Measurements from ENCODE around the gene CEP120.

Gene CEP120

GRCh38 chr5:123397538-123397937, 25.7 kb downstream of the CEP120 start:
- Histone ChIP-seq H3K4me2 (ENCODE audit: low read length, poor library complexity, severe bottlenecking) (no peak overlapping the region), H4K91ac (ENCODE audit: low read length) (no peak overlapping the region), H4K8ac (ENCODE audit: low read length) (no peak overlapping the region), H3K4me3 (ENCODE audit: insufficient read depth in 1 of 2, low read depth in 1 of 2, low read length in 2 of 2) (no peak overlapping the region), H3K9me3 (ENCODE audit: control insufficient read depth, low read length) (no peaks in the 10 kb centered on the region), H2AFZ (ENCODE audit: low read depth, low read length) (no peak overlapping the region), H2AK5ac (ENCODE audit: low read length, severe bottlenecking) (no peak overlapping the region), H3K14ac (ENCODE audit: low read length in 2 of 2) (no peak overlapping the region), H3K36me3 (ENCODE audit: control insufficient read depth in 1 of 2, insufficient read depth in 2 of 2, low read depth in 1 of 2, low read length in 2 of 2) (peaks cover 20 to 67% of the 10 kb centered on the region in 2 experiments), H2BK120ac (ENCODE audit: low read depth, low read length) (no peak overlapping the region), H3K4ac (ENCODE audit: low read depth in 1 of 2, low read length in 2 of 2) (no peak overlapping the region), H3K79me1 (replicated peaks; ENCODE audit: low read length, poor library complexity, severe bottlenecking) (peaks cover 3% of the 10 kb centered on the region), H3K9ac (ENCODE audit: low read length) (no peak overlapping the region), H3K23ac (ENCODE audit: low read length in 2 of 2) (no peak overlapping the region), H3K4me1 (ENCODE audit: control insufficient read depth, insufficient read depth, low read depth, low read length) (no peaks in the 10 kb centered on the region), H2BK12ac (ENCODE audit: low read length in 2 of 2) (no peak overlapping the region), H2BK15ac (ENCODE audit: low read depth, poor library complexity, severe bottlenecking) (no peak overlapping the region), H3K27ac (ENCODE audit: low read length, poor library complexity, severe bottlenecking) (no peak overlapping the region), H3K27me3 (ENCODE audit: control insufficient read depth in 1 of 2, insufficient read depth in 1 of 2, low read length in 2 of 2) (no peaks in the 10 kb centered on the region), H2BK5ac (ENCODE audit: low read depth, low read length, poor library complexity, severe bottlenecking) (no peak overlapping the region), H3K18ac (ENCODE audit: low read depth in 1 of 2, low read length in 2 of 2) (no peak overlapping the region)
- 98% methylated on average over 3 of the region's 3 CpGs for WGBS
- no peak for DNase-seq

GRCh38 chr5:123391009-123391408, 32.2 kb downstream of the CEP120 start:
- no peak overlapping the region for H3K4me2 ChIP-seq (ENCODE audit: low read length, poor library complexity, severe bottlenecking)
- WGBS = 100% methylated on average over 1 of the region's 1 CpG
- no peak overlapping the region for H3K23ac ChIP-seq (ENCODE audit: low read length in 2 of 2)
- no peak overlapping the region for H2BK12ac ChIP-seq (ENCODE audit: low read length in 2 of 2)
- H3K36me3 ChIP-seq (ENCODE audit: control insufficient read depth in 1 of 2, insufficient read depth in 2 of 2, low read depth in 1 of 2, low read length in 2 of 2) = peaks cover 3 to 76% of the 10 kb centered on the region in 2 experiments
- H3K79me1 ChIP-seq (replicated peaks; ENCODE audit: low read length, poor library complexity, severe bottlenecking) = no peaks in the 10 kb centered on the region
- H3K27me3 ChIP-seq (ENCODE audit: control insufficient read depth in 1 of 2, insufficient read depth in 1 of 2, low read length in 2 of 2) = no peaks in the 10 kb centered on the region
- H3K18ac ChIP-seq (ENCODE audit: low read depth in 1 of 2, low read length in 2 of 2) = no peak overlapping the region
- DNase-seq = no peak
- no peak overlapping the region for H4K8ac ChIP-seq (ENCODE audit: low read length)
- no peak overlapping the region for H3K4me3 ChIP-seq (ENCODE audit: insufficient read depth in 1 of 2, low read depth in 1 of 2, low read length in 2 of 2)
- no peak overlapping the region for H2BK15ac ChIP-seq (ENCODE audit: low read depth, poor library complexity, severe bottlenecking)
- H3K4me1 ChIP-seq (ENCODE audit: control insufficient read depth, insufficient read depth, low read depth, low read length) = no peaks in the 10 kb centered on the region
- H2AFZ ChIP-seq (ENCODE audit: low read depth, low read length) = no peak overlapping the region
- H2AK5ac ChIP-seq (ENCODE audit: low read length, severe bottlenecking) = no peak overlapping the region
- H3K14ac ChIP-seq (ENCODE audit: low read length in 2 of 2) = no peak overlapping the region
- H3K27ac ChIP-seq (ENCODE audit: low read length, poor library complexity, severe bottlenecking) = no peak overlapping the region
- H3K9me3 ChIP-seq (ENCODE audit: control insufficient read depth, low read length) = no peaks in the 10 kb centered on the region
- no peak overlapping the region for H2BK5ac ChIP-seq (ENCODE audit: low read depth, low read length, poor library complexity, severe bottlenecking)
- H2BK120ac ChIP-seq (ENCODE audit: low read depth, low read length) = no peak overlapping the region
- H3K4ac ChIP-seq (ENCODE audit: low read depth in 1 of 2, low read length in 2 of 2) = no peak overlapping the region
- no peak overlapping the region for H3K9ac ChIP-seq (ENCODE audit: low read length)
- no peak overlapping the region for H4K91ac ChIP-seq (ENCODE audit: low read length)

- Histone ChIP-seq H3K79me1 (replicated peaks; ENCODE audit: low read length, poor library complexity, severe bottlenecking) (no peaks in the 10 kb centered on the region), H3K4ac (ENCODE audit: low read depth in 1 of 2, low read length in 2 of 2) (no peak overlapping the region), H3K9ac (ENCODE audit: low read length) (no peak overlapping the region), H3K23ac (ENCODE audit: low read length in 2 of 2) (no peak overlapping the region), H3K4me2 (ENCODE audit: low read length, poor library complexity, severe bottlenecking) (no peak overlapping the region), H2AK5ac (ENCODE audit: low read length, severe bottlenecking) (no peak overlapping the region), H2BK120ac (ENCODE audit: low read depth, low read length) (no peak overlapping the region), H3K27ac (ENCODE audit: low read length, poor library complexity, severe bottlenecking) (no peak overlapping the region), H2BK12ac (ENCODE audit: low read length in 2 of 2) (no peak overlapping the region), H3K4me1 (ENCODE audit: control insufficient read depth, insufficient read depth, low read depth, low read length) (no peaks in the 10 kb centered on the region), H3K18ac (ENCODE audit: low read depth in 1 of 2, low read length in 2 of 2) (no peak overlapping the region), H3K36me3 (ENCODE audit: control insufficient read depth in 1 of 2, insufficient read depth in 2 of 2, low read depth in 1 of 2, low read length in 2 of 2) (peaks cover 5 to 84% of the 10 kb centered on the region in 2 experiments), H3K9me3 (ENCODE audit: control insufficient read depth, low read length) (no peaks in the 10 kb centered on the region), H3K27me3 (ENCODE audit: control insufficient read depth in 1 of 2, insufficient read depth in 1 of 2, low read length in 2 of 2) (no peaks in the 10 kb centered on the region), H2AFZ (ENCODE audit: low read depth, low read length) (no peak overlapping the region), H2BK5ac (ENCODE audit: low read depth, low read length, poor library complexity, severe bottlenecking) (no peak overlapping the region), H4K8ac (ENCODE audit: low read length) (no peak overlapping the region), H3K14ac (ENCODE audit: low read length in 2 of 2) (no peak overlapping the region), H4K91ac (ENCODE audit: low read length) (no peak overlapping the region), H3K4me3 (ENCODE audit: insufficient read depth in 1 of 2, low read depth in 1 of 2, low read length in 2 of 2) (no peak overlapping the region), H2BK15ac (ENCODE audit: low read depth, poor library complexity, severe bottlenecking) (no peak overlapping the region)
- DNase-seq = no peak
Measured at GRCh38 chr5:123389794-123390193, 33.4 kb downstream of the CEP120 start.

DNA sequence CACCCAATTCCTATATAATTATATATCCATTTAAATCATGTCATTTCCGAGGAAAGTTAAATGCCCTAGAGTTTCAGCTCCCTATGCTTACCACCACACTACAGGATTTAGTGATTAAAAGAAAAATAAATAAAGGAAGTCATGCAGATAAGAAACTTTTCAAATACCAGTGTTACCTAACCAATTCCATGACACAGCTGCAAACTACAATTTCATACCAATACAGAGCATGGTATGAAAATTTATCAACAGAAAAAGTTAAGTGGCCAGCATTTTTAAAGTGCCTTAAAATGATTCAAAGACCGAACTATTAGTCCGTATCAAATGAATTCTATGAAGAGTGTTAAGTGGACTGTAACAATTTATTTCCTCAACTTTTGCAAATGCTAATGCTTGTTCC, 35.9 kb downstream of the CEP120 start:
- Histone ChIP-seq H3K79me1 (replicated peaks; ENCODE audit: low read length, poor library complexity, severe bottlenecking) (no peaks in the 10 kb centered on the region), H3K18ac (ENCODE audit: low read depth in 1 of 2, low read length in 2 of 2) (no peak overlapping the region), H3K36me3 (ENCODE audit: control insufficient read depth in 1 of 2, insufficient read depth in 2 of 2, low read depth in 1 of 2, low read length in 2 of 2) (peaks cover 5 to 76% of the 10 kb centered on the region in 2 experiments), H3K9me3 (ENCODE audit: control insufficient read depth, low read length) (no peaks in the 10 kb centered on the region), H3K23ac (ENCODE audit: low read length in 2 of 2) (no peak overlapping the region), H2BK12ac (ENCODE audit: low read length in 2 of 2) (no peak overlapping the region), H2AK5ac (ENCODE audit: low read length, severe bottlenecking) (no peak overlapping the region), H2BK15ac (ENCODE audit: low read depth, poor library complexity, severe bottlenecking) (no peak overlapping the region), H3K27me3 (ENCODE audit: control insufficient read depth in 1 of 2, insufficient read depth in 1 of 2, low read length in 2 of 2) (no peaks in the 10 kb centered on the region), H3K9ac (ENCODE audit: low read length) (no peak overlapping the region), H3K27ac (ENCODE audit: low read length, poor library complexity, severe bottlenecking) (no peak overlapping the region), H2BK120ac (ENCODE audit: low read depth, low read length) (no peak overlapping the region), H3K4me1 (ENCODE audit: control insufficient read depth, insufficient read depth, low read depth, low read length) (no peaks in the 10 kb centered on the region), H3K4ac (ENCODE audit: low read depth in 1 of 2, low read length in 2 of 2) (no peak overlapping the region), H3K14ac (ENCODE audit: low read length in 2 of 2) (no peak overlapping the region), H2BK5ac (ENCODE audit: low read depth, low read length, poor library complexity, severe bottlenecking) (no peak overlapping the region), H4K91ac (ENCODE audit: low read length) (no peak overlapping the region), H3K4me2 (ENCODE audit: low read length, poor library complexity, severe bottlenecking) (no peak overlapping the region), H4K8ac (ENCODE audit: low read length) (no peak overlapping the region), H3K4me3 (ENCODE audit: insufficient read depth in 1 of 2, low read depth in 1 of 2, low read length in 2 of 2) (no peak overlapping the region), H2AFZ (ENCODE audit: low read depth, low read length) (no peak overlapping the region)
- DNase-seq = no peak
- no CpG with 5 or more reads among the region's 3 CpGs for WGBS

Measured in mesenchymal stem cell (in vitro differentiated cells and primary cell).